Measurements from ENCODE around the gene AARSD1. TPM values are rescaled to one million over a fixed set of nuclear protein-coding genes. Genes with fewer than 3 reads are reported as not detected.

Gene AARSD1
- total RNA-seq (ENCODE audit: unreplicated experiment), result 73.9 TPM
- long read RNA-seq, transcript AARSD1-202 (12 exons, 1,322 nt), result major isoform, 44 of 59 reads
- long read RNA-seq, partial matches to known transcripts, result 2 of 59 reads
- long read RNA-seq, other reads (novel, unspliced or antisense), result 13 of 59 reads

- H3K36me3 Mint-ChIP-seq (ENCODE audit: unreplicated experiment), result no peaks in the 10 kb centered on the region
- peak within 1 kb of the TSS; percentile 99 for H3K4me3 Mint-ChIP-seq (ENCODE audit: unreplicated experiment)
- peak within 1 kb of the TSS; percentile 85 for H3K27ac Mint-ChIP-seq (ENCODE audit: unreplicated experiment)
- H3K9me3 Mint-ChIP-seq (ENCODE audit: unreplicated experiment), result peaks cover 6% of the 10 kb centered on the region
- no peaks in the 10 kb centered on the region for H3K27me3 Mint-ChIP-seq (ENCODE audit: unreplicated experiment)
- DNase-seq, result peak; percentile 91
- TF ChIP-seq CTCF (IDR thresholded peaks at IDR 0.05; ENCODE audit: partially characterized antibody, unreplicated experiment), result no peak
- peaks cover 5% of the 10 kb centered on the region for H3K4me1 Mint-ChIP-seq (ENCODE audit: low read depth, unreplicated experiment)
Observed at GRCh38 chr17:42964161-42964932, at the start of gene AARSD1. AARSD1 (minus strand) TSS chr17:42964454; CDS start chr17:42964440, 14 bp downstream.

GRCh38 chr17:43013296-43013695 is 49.0 kb upstream of the AARSD1 start:
- Mint-ChIP-seq H3K4me1 (ENCODE audit: low read depth, unreplicated experiment) (peaks cover 2% of the 10 kb centered on the region), H3K27ac (ENCODE audit: unreplicated experiment) (peak overlapping the region; percentile 68), H3K36me3 (ENCODE audit: unreplicated experiment) (no peaks in the 10 kb centered on the region), H3K27me3 (ENCODE audit: unreplicated experiment) (peaks cover 11% of the 10 kb centered on the region), H3K9me3 (ENCODE audit: unreplicated experiment) (peaks cover 6% of the 10 kb centered on the region), H3K4me3 (ENCODE audit: unreplicated experiment) (no peak overlapping the region)
- no peak for DNase-seq
- no peak for TF ChIP-seq CTCF (IDR thresholded peaks at IDR 0.05; ENCODE audit: partially characterized antibody, unreplicated experiment)

- TF ChIP-seq CTCF (IDR thresholded peaks at IDR 0.05; ENCODE audit: partially characterized antibody, unreplicated experiment), result no peak
- no peaks in the 10 kb centered on the region for H3K36me3 Mint-ChIP-seq (ENCODE audit: unreplicated experiment)
- H3K27ac Mint-ChIP-seq (ENCODE audit: unreplicated experiment), result no peak overlapping the region
- H3K27me3 Mint-ChIP-seq (ENCODE audit: unreplicated experiment), result peaks cover 11% of the 10 kb centered on the region
- no peak overlapping the region for H3K4me3 Mint-ChIP-seq (ENCODE audit: unreplicated experiment)
- no peaks in the 10 kb centered on the region for H3K4me1 Mint-ChIP-seq (ENCODE audit: low read depth, unreplicated experiment)
- peaks cover 6% of the 10 kb centered on the region for H3K9me3 Mint-ChIP-seq (ENCODE audit: unreplicated experiment)
- no peak for DNase-seq
Observed at GRCh38 chr17:43011728-43012472, 47.6 kb upstream of the AARSD1 start.

- Mint-ChIP-seq H3K36me3 (ENCODE audit: unreplicated experiment) (no peaks in the 10 kb centered on the region), H3K9me3 (ENCODE audit: unreplicated experiment) (peaks cover 6% of the 10 kb centered on the region), H3K4me1 (ENCODE audit: low read depth, unreplicated experiment) (peaks cover 5% of the 10 kb centered on the region), H3K27ac (ENCODE audit: unreplicated experiment) (peak overlapping the region; percentile 17), H3K27me3 (ENCODE audit: unreplicated experiment) (peaks cover 11% of the 10 kb centered on the region), H3K4me3 (ENCODE audit: unreplicated experiment) (no peak overlapping the region)
- no peak for DNase-seq
- TF ChIP-seq CTCF (IDR thresholded peaks at IDR 0.05; ENCODE audit: partially characterized antibody, unreplicated experiment), result no peak
Observed at GRCh38 chr17:43010667-43011308, 46.5 kb upstream of the AARSD1 start.

Measured in glutamatergic neuron (in vitro differentiated cells).